ENCODE results near the gene NCAPH2.
"Not testable (repeated sequence)": the region's sequence is repeated elsewhere in the genome, so short reads cannot be mapped to it uniquely, and the experiment has no call there.

The NCAPH2 gene

DNA sequence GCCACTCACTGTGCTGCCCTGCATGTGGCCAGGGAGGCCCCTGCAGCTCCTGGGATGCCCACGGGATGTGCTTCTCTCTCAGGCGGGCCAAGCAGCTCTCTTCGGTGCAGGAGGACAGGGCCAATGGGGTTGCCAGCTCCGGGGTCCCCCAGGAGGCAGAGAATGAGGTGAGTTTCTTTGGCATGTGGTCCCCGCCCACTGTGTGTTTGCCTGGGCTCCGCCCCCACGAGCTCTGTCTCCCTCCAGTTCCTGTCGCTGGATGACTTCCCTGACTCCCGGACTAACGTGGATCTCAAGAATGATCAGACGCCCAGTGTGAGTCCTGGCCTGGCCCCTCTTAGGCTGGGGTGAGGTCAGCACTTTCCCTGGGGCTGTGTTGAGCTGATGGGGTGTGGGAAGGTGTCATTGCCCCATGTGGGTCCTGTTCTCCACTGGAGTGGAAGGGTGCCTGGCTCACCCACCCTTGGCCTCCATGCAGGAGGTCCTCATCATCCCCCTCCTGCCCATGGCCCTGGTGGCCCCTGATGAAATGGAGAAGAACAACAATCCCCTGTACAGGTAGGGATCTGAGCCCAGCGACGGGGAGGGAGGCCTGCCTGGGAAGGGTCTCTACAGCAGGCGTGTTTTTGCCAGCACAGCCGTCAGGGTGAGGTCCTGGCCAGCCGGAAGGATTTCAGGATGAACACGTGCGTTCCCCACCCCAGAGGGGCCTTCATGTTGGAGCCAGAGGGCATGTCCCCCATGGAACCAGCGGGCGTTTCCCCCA lies 9.7 kb downstream of the NCAPH2 start:
- in situ Hi-C loops (cut with MboI; ENCODE audit: low sequenced_read_pairs) = no loop called here

- in situ Hi-C loops (cut with MboI; ENCODE audit: low sequenced_read_pairs) = no loop called here
These were observed 10.6 kb downstream of the NCAPH2 start for GRCh38 chr22:50518606-50519005.

GRCh38 chr22:50519151-50519550 lies 11.1 kb downstream of the NCAPH2 start:
- in situ Hi-C loops (cut with MboI; ENCODE audit: low sequenced_read_pairs) = no loop called here

- in situ Hi-C loops (cut with MboI; ENCODE audit: low sequenced_read_pairs) = not testable (repeated sequence)
These were observed 12.2 kb downstream of the NCAPH2 start for GRCh38 chr22:50520184-50520583.

GRCh38 chr22:50520826-50521453 lies 12.9 kb downstream of the NCAPH2 start:
- in situ Hi-C loops (cut with MboI; ENCODE audit: low sequenced_read_pairs) = no loop called here

DNA sequence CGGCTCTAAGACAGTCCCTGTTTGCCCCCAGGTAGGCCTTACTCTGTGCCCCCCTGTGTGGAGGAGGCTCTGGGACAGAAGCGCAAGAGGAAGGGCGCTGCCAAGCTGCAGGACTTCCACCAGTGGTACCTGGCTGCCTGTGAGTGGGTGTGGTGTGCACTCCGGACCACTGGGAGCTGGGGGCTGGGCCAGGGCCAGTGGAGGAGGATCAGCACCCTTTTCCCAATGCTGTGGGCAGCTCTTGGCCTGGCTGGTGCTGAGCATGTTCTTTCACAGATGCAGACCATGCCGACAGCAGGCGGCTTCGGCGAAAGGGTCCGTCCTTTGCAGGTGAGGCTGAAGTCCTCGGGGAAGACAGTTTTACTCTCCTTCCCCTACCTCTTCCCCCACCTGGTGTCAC lies 13.7 kb downstream of the NCAPH2 start:
- in situ Hi-C loops (cut with MboI; ENCODE audit: low sequenced_read_pairs) = no loop called here

GRCh38 chr22:50522208-50522805 lies 14.3 kb downstream of the NCAPH2 start:
- in situ Hi-C loops (cut with MboI; ENCODE audit: low sequenced_read_pairs) = no loop called here

DNA sequence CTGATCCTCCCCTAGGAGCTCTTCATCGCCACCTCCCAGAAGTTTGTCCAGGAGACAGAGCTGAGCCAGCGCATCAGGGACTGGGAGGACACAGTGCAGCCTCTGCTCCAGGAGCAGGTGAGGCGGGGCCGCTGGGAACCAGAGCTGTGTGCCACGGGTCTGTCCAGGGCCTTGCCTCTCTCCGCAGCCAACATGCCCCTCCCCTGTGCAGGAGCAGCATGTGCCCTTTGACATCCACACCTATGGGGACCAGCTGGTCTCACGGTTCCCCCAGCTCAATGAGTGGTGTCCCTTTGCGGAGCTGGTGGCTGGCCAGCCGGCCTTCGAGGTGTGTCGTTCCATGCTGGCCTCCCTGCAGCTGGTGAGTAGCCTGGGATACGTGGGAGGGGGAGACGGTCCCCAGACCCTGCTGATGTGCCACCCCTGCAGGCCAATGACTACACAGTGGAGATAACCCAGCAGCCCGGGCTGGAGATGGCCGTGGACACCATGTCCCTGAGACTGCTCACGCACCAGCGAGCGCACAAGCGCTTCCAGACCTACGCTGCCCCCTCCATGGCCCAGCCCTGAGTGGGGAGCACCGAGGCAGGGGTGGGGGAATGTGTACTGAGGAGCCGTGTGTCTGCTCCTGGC lies 14.9 kb downstream of the NCAPH2 start:
- in situ Hi-C loops (cut with MboI; ENCODE audit: low sequenced_read_pairs) = no loop called here

DNA sequence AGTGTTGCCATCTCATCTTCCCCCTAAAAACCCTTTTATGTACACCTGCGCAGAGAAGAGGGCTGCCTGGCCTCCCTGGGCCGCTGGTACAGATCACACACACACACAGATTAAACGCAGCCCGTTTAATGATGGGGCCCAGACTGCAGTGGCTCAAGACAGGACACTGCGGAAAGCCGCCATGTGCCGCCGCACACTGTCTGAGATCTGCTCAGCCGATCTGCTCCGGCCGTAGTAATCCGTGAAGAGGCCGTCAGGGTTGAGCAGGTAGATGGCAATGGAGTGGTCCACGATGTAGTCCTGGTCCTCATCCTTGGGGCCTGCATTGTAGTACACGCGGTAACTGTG lies 15.4 kb downstream of the NCAPH2 start:
- in situ Hi-C loops (cut with MboI; ENCODE audit: low sequenced_read_pairs) = no loop called here

DNA sequence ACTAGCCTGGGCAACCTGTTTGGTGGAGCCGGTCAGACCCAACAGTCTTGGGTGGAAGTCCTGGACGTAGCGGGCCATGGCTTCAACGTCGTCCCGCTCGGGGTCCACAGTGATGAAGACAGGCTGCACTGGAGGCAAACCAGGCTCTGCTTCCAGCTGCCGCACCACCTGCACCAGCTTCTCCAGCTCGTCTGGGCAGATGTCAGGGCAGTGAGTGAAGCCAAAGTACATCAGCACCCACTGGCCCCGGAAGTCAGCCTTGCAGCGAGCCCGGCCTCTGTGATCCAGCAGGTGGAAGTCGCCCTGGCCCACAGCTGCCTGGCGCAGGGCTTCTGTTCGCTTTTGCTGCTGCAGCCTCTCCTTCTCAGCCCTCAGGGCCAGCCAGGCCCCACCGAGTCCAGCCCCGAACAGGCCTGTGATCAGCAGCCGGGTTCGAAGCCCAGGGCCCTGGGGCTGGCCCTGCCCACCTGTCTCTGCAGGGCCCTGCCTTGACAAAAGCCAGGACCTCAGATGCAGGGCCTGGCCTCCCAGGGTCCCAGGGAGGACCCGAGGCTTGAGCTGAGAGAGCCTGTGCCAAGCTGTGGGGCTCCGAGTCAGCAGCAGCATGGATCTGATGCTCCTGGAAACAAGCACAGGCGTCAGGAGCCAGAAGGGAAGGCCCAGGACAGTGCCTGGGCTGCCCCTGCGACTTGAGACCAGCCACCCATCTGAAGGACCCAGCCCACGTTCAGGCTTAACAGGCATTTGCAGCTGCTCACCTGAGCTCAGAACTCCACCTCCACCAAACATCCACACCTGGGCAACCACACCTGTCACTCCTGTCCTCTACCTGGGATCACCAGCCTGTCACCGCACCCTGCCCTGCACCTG lies 16.0 kb downstream of the NCAPH2 start:
- in situ Hi-C loops (cut with MboI; ENCODE audit: low sequenced_read_pairs) = no loop called here

DNA sequence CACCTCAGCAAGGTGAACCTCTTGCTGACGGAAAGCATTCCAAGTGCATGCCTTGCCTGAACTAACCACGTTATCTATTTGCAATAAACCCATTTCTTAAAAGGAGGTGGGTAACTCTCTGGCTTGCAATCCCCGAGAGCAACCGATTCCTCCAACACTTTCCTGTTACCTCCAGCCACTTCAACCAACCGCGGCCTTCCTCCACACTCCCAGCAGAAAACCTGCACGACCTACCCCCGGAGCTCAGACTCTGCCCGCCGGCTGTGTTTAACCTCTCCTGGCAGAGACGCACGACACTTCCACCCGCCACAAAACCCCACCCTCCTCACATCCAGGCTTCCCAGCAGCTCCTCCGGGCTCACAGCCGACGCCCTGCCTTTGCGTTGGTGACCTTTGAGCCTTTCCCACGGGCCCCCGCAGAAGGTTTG lies 16.7 kb downstream of the NCAPH2 start:
- in situ Hi-C loops (cut with MboI; ENCODE audit: low sequenced_read_pairs) = no loop called here

DNA sequence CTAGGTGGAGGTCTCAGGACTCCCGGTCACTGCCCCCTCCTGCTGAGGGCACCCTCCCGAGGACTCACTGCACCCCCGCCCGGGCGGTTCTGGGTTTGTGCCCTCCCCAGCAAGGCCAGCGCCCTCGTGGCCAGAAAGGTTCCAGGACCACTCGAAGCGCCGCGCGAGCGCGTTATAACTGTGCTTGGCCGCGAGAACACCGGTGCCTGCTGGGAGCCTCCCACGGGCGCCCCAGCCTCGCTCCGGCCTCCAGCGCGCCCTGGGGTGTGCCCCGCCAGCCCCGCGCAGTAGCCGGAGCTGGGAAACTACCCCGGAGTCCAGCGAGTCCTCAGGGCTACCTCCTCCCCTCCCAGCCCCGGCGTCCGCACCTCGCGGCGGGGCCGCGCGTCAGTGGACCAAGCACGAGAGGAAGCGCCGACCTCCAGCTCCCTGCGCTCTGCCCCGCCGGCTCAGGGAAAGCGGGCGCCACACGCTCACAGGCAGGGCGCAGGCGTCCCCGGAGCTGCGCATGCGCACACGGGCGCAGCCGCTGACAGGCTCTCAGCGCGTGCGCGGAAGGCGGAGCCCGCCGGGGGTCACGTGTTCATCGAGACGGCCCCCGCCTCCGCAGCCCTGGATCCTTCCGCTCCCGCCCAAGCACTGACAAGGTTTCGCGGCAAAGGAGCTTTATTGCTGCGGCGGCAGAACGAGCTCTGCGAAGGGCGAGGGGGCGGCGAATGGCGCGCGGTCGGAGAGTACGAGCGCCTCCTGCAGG lies 17.3 kb downstream of the NCAPH2 start, which contains the start of gene SCO2:
Gene SCO2, minus strand, starts transcription at position 495 of the 754 bp plus-strand sequence. CDS start 1,187 bp downstream, outside the sequence.
- in situ Hi-C loops (cut with MboI; ENCODE audit: low sequenced_read_pairs) = no loop called here

DNA sequence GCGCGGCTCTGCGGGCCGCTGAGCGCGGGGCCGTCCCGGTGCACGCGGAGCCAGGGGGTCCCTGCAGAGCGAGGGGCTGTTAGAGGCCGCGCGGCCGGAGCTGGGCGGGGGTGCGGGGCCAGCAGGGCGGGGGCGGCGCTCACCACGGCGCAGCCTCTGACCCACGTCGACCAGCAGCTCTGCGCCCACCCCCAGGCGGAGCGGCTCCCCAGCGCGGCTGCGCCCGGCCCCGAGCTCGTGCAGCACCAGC lies 17.8 kb downstream of the NCAPH2 start:
- in situ Hi-C loops (cut with MboI; ENCODE audit: low sequenced_read_pairs) = no loop called here

- in situ Hi-C loops (cut with MboI; ENCODE audit: low sequenced_read_pairs) = no loop called here
These were observed 18.2 kb downstream of the NCAPH2 start for GRCh38 chr22:50526108-50526833.

DNA sequence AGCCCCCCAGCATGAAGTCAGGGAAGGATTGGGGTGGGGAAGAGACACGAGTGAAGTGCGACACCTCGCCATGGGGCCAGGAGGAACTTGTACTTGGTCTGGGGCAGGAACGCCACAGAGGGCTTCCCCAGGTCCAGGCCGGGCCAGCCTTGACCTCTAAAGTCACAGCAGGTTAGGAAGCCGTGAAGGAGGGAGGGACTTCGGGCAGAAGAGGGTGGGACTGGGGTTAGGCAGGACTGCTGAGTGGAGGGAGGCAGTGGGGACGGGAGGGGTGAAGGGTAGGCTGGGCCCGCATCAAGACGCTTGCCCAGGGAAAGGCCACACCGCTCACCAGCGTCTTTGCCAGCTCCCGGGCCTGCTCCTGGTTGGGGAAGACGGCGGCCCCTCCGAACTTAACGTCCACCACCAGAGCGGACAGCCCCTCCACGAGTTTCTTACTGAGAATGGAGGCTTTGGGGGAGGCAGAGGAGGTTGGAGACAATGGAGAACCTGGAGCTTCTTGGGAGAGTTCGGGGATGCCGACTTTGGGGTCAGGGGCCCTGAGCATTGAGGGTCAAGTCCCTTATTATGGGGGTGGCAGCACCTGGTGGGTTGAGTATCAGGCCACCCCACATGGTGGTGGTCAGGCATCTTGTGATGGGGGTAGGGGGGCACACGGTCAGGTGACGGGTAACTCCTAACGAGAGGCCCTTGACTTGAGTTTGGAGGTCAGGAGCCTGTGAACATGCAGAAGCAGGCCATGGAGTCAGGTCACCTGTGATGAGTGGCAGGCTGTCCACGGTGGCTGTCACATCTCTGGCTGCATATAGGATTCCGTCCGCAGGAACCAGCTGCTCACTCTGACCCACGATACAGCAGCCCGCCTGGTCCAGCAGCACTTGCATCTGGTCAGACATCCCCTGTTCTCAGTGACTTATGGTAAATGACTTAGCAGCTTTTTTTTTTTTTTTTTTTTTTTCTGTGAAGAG lies 19.1 kb downstream of the NCAPH2 start:
- in situ Hi-C loops (cut with MboI; ENCODE audit: low sequenced_read_pairs) = no loop called here

GRCh38 chr22:50527921-50528681 lies 20.1 kb downstream of the NCAPH2 start:
- in situ Hi-C loops (cut with MboI; ENCODE audit: low sequenced_read_pairs) = no loop called here

DNA sequence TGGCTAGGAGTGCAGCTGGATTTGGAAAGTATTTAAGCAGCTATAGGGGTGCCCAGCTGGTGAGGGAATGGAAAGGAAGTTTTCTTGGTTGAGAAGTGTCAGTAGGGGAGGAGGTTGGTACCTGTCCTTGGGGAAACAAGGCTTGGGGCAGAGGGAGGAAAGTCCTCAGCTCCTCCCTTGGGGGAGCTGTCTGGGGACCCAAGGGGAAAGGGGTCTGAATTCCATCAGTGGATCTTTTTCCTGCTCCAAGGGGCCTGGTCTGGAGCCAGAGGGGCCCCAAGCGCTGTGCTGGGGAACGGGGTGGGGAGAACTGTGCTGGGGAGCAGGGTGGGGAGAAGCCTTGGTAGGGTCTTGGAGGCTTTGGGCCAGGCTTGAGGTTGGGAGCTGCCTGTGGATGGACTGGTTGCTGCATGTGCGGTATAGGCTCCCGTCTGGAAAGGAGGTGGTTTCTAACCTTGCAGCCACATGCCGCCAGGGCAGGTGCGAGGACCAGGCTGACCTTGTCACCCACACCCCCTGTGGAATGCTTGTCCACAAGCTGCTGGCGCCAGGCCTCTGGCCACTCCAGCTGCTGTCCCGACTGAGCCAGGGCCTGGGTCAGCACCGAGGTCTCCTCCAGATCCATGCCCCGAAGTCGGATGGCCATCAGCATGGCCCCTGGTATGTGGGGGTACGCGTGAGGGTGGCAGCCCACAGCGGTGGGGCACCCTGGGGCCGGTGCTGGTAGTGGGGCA lies 20.8 kb downstream of the NCAPH2 start:
- in situ Hi-C loops (cut with MboI; ENCODE audit: low sequenced_read_pairs) = no loop called here

Measured in hTERT RPE-1 (cell line).